Endodermal cell (in vitro differentiated cells): ENCODE results near the gene STK32B. TPM values are rescaled to one million over a fixed set of nuclear protein-coding genes. Genes with fewer than 3 reads are reported as not detected.
"Not testable (repeated sequence)": the region's sequence is repeated elsewhere in the genome, so short reads cannot be mapped to it uniquely, and the experiment has no call there.

Experiments
- DNase-seq: peaks from one replicate; pipeline ENCODE4 v3.0.0-alpha.2; 2017
- H3K27ac ChIP-seq: 2 replicates; pipeline ENCODE4 v1.5.1; 2013; ENCODE audit warnings: mild to moderate bottlenecking, low read depth, low read length, moderate library complexity
- H3K27me3 ChIP-seq: 2 replicates; pipeline ENCODE4 v1.6.1; 2013; ENCODE audit warnings: mild to moderate bottlenecking, low read length, moderate library complexity; ENCODE audit not compliant: insufficient read depth, control insufficient read depth, poor library complexity, severe bottlenecking
- H3K36me3 ChIP-seq: 2 replicates; pipeline ENCODE4 v1.7.0; 2013; ENCODE audit warnings: mild to moderate bottlenecking, low read length, moderate library complexity; ENCODE audit not compliant: control insufficient read depth, insufficient read depth
- H3K4me1 ChIP-seq: one replicate; pipeline ENCODE4 v1.7.0; 2013; ENCODE audit warnings: low read length; ENCODE audit not compliant: control insufficient read depth, insufficient read depth
- H3K4me3 ChIP-seq: 2 replicates; pipeline ENCODE4 v1.5.1; 2013; ENCODE audit warnings: mild to moderate bottlenecking, low read length, moderate library complexity
- H3K9ac ChIP-seq: 2 replicates; pipeline ENCODE4 v1.6.1; 2013; ENCODE audit warnings: mild to moderate bottlenecking, low read length, moderate library complexity; ENCODE audit not compliant: poor library complexity, severe bottlenecking; ENCODE audit errors: extremely low read depth
- H3K9me3 ChIP-seq: 2 replicates; pipeline ENCODE4 v1.6.1; 2013; ENCODE audit warnings: mild to moderate bottlenecking, low read length, moderate library complexity; ENCODE audit not compliant: control insufficient read depth
- H3K27ac Mint-ChIP-seq: 2 replicates; pipeline ENCODE4 v1.8.0; 2020; ENCODE audit warnings: mixed read lengths
- H3K27me3 Mint-ChIP-seq: 2 replicates; pipeline ENCODE4 v1.8.0; 2021; ENCODE audit warnings: mild to moderate bottlenecking, mixed read lengths; ENCODE audit not compliant: insufficient read depth
- H3K36me3 Mint-ChIP-seq: 2 replicates; pipeline ENCODE4 v1.8.0; 2020; ENCODE audit warnings: low read depth, mixed read lengths
- H3K4me1 Mint-ChIP-seq: 2 replicates; pipeline ENCODE4 v1.8.0; 2020; ENCODE audit warnings: mixed read lengths
- H3K4me3 Mint-ChIP-seq: 2 replicates; pipeline ENCODE4 v1.8.0; 2020; ENCODE audit warnings: mild to moderate bottlenecking, moderate library complexity, mixed read lengths
- H3K9me3 Mint-ChIP-seq: 2 replicates; pipeline ENCODE4 v1.8.0; 2020; ENCODE audit warnings: mild to moderate bottlenecking, mixed read lengths
- WGBS, 2 experiments: methylation state at CpG; one replicate each; pipeline versions ENCODE4 v1.1.5 to v1.1.7; 2013; ENCODE audit warnings: missing lambda C conversion rate in 2 of 2, mixed read lengths in 1 of 2; ENCODE audit not compliant: insufficient coverage in 1 of 2, insufficient read length in 1 of 2; 5-methylcytosine and 5-hydroxymethylcytosine counted together
- total RNA-seq, 2 donors: library from RNA; stranded (reverse); fragmentation: NEBNext Ultra II Directional in 1 of 2; extraction: Animal tissue kit (Norgen Biotek cat#: 25700) in 1 of 2; gene quantifications; 2 replicates in 1 of 2; 3 replicates in 1 of 2; pipeline ENCODE4 v1.2.1, GENCODE V29; 2021
- TF ChIP-seq, protein P1 (sequence below): fragments of 200-600 bp; sonication (generic); conservative IDR thresholded peaks from 2 replicates; pipeline ENCODE4 v1.5.0; 2021; ENCODE audit warnings: antibody characterized with exemption, mild to moderate bottlenecking

STK32B gene
- total RNA-seq, 2 donors from 2014 or later: 1.4 to 1.5 TPM

DNA sequence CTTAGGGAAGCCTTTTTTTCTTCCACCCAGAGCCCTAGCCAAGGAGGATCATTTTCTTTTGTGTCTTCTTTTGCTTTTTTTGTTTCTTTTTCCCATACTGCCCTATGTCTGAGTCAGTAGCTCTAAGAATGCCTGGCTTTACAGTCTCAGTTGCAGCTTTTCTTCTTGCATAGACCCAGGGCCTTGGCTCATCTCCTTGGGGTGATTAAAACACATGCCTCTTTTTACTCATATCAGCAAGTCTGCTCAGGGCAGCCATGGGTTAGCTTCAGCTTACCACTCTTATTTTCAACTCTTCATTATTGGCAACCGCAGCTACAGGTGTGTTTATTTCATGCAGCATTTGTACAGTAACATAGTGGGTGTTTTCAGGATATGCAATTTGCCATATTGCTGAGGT is 196.5 kb downstream of the STK32B start:
- Mint-ChIP-seq H3K27ac (no peak overlapping the region), H3K27me3 (peaks cover 7% of the 10 kb centered on the region), H3K4me1 (no peaks in the 10 kb centered on the region), H3K36me3 (peaks cover 2% of the 10 kb centered on the region), H3K9me3 (peaks cover 34% of the 10 kb centered on the region), H3K4me3 (no peak overlapping the region)
- WGBS, 2 experiments: 100% methylated on average over 1 of the region's 1 CpG; no CpG with 5 or more reads in 1 of the 2 experiments
- no peak overlapping the region for H3K9ac ChIP-seq
- H3K36me3 ChIP-seq: no peaks in the 10 kb centered on the region
- no peak for DNase-seq
- no peak overlapping the region for H3K4me3 ChIP-seq
- no peaks in the 10 kb centered on the region for H3K27me3 ChIP-seq
- H3K27ac ChIP-seq: no peak overlapping the region
- H3K9me3 ChIP-seq: peaks cover 8% of the 10 kb centered on the region
- no peaks in the 10 kb centered on the region for H3K4me1 ChIP-seq
- TF ChIP-seq, protein P1, sequence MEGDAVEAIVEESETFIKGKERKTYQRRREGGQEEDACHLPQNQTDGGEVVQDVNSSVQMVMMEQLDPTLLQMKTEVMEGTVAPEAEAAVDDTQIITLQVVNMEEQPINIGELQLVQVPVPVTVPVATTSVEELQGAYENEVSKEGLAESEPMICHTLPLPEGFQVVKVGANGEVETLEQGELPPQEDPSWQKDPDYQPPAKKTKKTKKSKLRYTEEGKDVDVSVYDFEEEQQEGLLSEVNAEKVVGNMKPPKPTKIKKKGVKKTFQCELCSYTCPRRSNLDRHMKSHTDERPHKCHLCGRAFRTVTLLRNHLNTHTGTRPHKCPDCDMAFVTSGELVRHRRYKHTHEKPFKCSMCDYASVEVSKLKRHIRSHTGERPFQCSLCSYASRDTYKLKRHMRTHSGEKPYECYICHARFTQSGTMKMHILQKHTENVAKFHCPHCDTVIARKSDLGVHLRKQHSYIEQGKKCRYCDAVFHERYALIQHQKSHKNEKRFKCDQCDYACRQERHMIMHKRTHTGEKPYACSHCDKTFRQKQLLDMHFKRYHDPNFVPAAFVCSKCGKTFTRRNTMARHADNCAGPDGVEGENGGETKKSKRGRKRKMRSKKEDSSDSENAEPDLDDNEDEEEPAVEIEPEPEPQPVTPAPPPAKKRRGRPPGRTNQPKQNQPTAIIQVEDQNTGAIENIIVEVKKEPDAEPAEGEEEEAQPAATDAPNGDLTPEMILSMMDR: no peak

DNA sequence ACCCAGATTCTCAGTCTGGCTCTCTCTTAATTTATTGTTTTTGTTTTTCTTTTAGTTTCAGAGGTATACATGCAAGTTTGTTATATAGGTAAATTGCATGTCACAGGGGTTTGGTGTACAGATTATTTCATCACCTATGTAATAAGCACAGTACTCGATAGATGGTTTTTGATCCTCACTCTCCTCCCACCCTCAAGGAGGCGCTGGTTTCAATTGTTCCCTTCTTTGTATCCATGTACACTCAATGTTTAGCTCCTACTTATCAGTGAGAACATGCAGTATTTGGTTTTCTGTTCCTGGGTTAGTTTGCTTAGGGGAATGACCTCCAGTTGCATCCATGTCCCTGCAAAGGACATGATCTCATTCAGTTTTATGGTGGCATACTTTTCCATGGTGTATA is 198.4 kb downstream of the STK32B start:
- Histone ChIP-seq H3K9me3 (peaks cover 8% of the 10 kb centered on the region), H3K4me3 (no peak overlapping the region), H3K36me3 (no peaks in the 10 kb centered on the region), H3K4me1 (no peaks in the 10 kb centered on the region), H3K27me3 (no peaks in the 10 kb centered on the region), H3K9ac (no peak overlapping the region), H3K27ac (no peak overlapping the region)
- Mint-ChIP-seq H3K9me3 (peaks cover 34% of the 10 kb centered on the region), H3K27ac (no peak overlapping the region), H3K4me3 (no peak overlapping the region), H3K27me3 (peaks cover 7% of the 10 kb centered on the region), H3K4me1 (no peaks in the 10 kb centered on the region), H3K36me3 (peaks cover 2% of the 10 kb centered on the region)
- TF ChIP-seq, protein P1: no peak
- 89 to 100% methylated on average over 1 to 2 of the region's 2 CpGs for WGBS, 2 experiments
- no peak for DNase-seq

DNA sequence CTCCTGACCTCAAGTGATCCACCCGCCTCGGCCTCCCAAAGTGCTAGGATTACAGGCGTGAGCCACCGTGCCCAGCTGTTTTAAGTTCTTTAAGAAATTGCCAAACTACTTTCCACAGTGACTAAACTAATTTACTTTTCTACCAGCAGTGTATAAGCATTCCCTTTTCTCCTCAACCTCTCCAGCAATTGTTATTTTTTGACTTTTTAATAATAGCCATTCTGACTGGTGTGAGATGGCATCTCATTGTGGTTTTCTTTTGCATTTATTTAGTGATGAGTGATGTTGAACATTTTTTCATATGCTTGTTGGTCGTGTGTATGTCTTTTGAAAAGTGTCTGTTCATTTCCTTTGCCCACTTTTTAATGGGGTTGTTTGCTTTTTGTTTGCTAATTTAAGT is 199.3 kb downstream of the STK32B start:
- H3K9me3 Mint-ChIP-seq: peaks cover 31% of the 10 kb centered on the region
- H3K4me1 ChIP-seq, H3K4me3 Mint-ChIP-seq, H3K27ac ChIP-seq, H3K27me3 Mint-ChIP-seq, DNase-seq, H3K4me3 ChIP-seq, H3K4me1 Mint-ChIP-seq, H3K36me3 Mint-ChIP-seq, H3K36me3 ChIP-seq, H3K27me3 ChIP-seq, H3K27ac Mint-ChIP-seq, H3K9ac ChIP-seq, H3K9me3 ChIP-seq: not testable (repeated sequence)
- WGBS, 2 experiments: 74 to 87% methylated on average over 3 to 5 of the region's 5 CpGs

DNA sequence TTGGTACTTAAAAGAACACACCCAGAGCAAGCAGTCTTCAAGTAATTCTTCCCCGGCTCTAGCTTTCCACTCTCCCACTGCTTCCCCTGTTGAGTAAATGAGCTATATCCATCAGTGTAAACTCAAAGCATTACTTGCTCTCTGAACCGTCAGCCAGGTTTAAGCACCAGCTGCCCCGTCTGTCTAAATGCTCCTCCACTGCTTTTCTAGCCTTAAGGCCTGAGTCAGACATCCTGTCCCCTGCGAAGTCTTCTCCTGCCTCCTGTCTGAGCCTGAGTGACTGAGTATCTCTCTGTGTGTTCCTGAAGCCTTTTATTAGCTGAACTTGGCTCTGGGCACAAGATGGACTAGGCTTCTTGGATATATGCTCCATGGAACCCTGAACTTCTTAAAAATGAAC is 205.1 kb downstream of the STK32B start:
- TF ChIP-seq, protein P1: no peak

More for the DNA sequence above, 205.1 kb downstream of the STK32B start:
- H3K27me3 Mint-ChIP-seq: no peaks in the 10 kb centered on the region
- no peaks in the 10 kb centered on the region for H3K36me3 ChIP-seq
- no peaks in the 10 kb centered on the region for H3K4me1 ChIP-seq
- H3K9me3 Mint-ChIP-seq: no peaks in the 10 kb centered on the region
- no peak overlapping the region for H3K4me3 Mint-ChIP-seq
- no peak overlapping the region for H3K4me3 ChIP-seq
- no peak for DNase-seq
- no peak overlapping the region for H3K27ac ChIP-seq
- no peak overlapping the region for H3K9ac ChIP-seq
- peaks cover 4% of the 10 kb centered on the region for H3K27me3 ChIP-seq
- 84 to 86% methylated on average over 3 to 4 of the region's 4 CpGs for WGBS, 2 experiments
- H3K4me1 Mint-ChIP-seq: no peaks in the 10 kb centered on the region
- H3K36me3 Mint-ChIP-seq: no peaks in the 10 kb centered on the region
- H3K9me3 ChIP-seq: no peaks in the 10 kb centered on the region
- no peak overlapping the region for H3K27ac Mint-ChIP-seq
